Endothelial cell of hepatic sinusoid (primary cell): Measurements from ENCODE around the gene TMEM213.
"Not testable (repeated sequence)": the region's sequence is repeated elsewhere in the genome, so short reads cannot be mapped to it uniquely, and the experiment has no call there.

Experiments used
- in situ Hi-C: cut with HindIII; loops from 2 replicates; pipeline ENCODE4 v1.10.0; 2017; ENCODE audit warnings: low sequenced_read_pairs

The TMEM213 gene

GRCh38 chr7:138796038-138796615 lies 1.7 kb upstream of the TMEM213 start:
- in situ Hi-C loops = no loop called here

- in situ Hi-C loops = not testable (repeated sequence)
Measured at GRCh38 chr7:138797046-138797445, 748 bp upstream of the TMEM213 start.

- in situ Hi-C loops = no loop called here
Measured at GRCh38 chr7:138798836-138799235, 1.0 kb downstream of the TMEM213 start.

GRCh38 chr7:138799336-138800000 lies 1.7 kb downstream of the TMEM213 start:
- in situ Hi-C loops = no loop called here

- in situ Hi-C loops = no loop called here
Measured at GRCh38 chr7:138801256-138801655, 3.5 kb downstream of the TMEM213 start.

- in situ Hi-C loops = no loop called here
Measured at GRCh38 chr7:138802706-138803105, 4.9 kb downstream of the TMEM213 start.

- in situ Hi-C loops = no loop called here
Measured at GRCh38 chr7:138804618-138805017, 6.8 kb downstream of the TMEM213 start.

- in situ Hi-C loops = no loop called here
Measured at GRCh38 chr7:138809346-138809745, 11.6 kb downstream of the TMEM213 start.

- in situ Hi-C loops = not testable (repeated sequence)
Measured at GRCh38 chr7:138811327-138811726, 13.5 kb downstream of the TMEM213 start.

GRCh38 chr7:138813945-138814344 lies 16.2 kb downstream of the TMEM213 start:
- in situ Hi-C loops = no loop called here

- in situ Hi-C loops = no loop called here
Measured at GRCh38 chr7:138814816-138815332, 17.1 kb downstream of the TMEM213 start.

- in situ Hi-C loops = no loop called here
Measured at GRCh38 chr7:138816650-138817049, 18.9 kb downstream of the TMEM213 start.

- in situ Hi-C loops = no loop called here
Measured at GRCh38 chr7:138819625-138820024, 21.8 kb downstream of the TMEM213 start.

GRCh38 chr7:138821912-138822311 lies 24.1 kb downstream of the TMEM213 start:
- in situ Hi-C loops = no loop called here

- in situ Hi-C loops = no loop called here
Measured at GRCh38 chr7:138822867-138823535, 25.2 kb downstream of the TMEM213 start.

- in situ Hi-C loops = no loop called here
Measured at GRCh38 chr7:138825049-138825721, 27.4 kb downstream of the TMEM213 start.

- in situ Hi-C loops = no loop called here
Measured at GRCh38 chr7:138828302-138828701, 30.5 kb downstream of the TMEM213 start.

GRCh38 chr7:138829335-138829734 lies 31.5 kb downstream of the TMEM213 start:
- in situ Hi-C loops = no loop called here

GRCh38 chr7:138832966-138833365 lies 35.2 kb downstream of the TMEM213 start:
- in situ Hi-C loops = no loop called here

- in situ Hi-C loops = no loop called here
Measured at GRCh38 chr7:138833596-138833995, 35.8 kb downstream of the TMEM213 start.

- in situ Hi-C loops = no loop called here
Measured at GRCh38 chr7:138834583-138834982, 36.8 kb downstream of the TMEM213 start.
